SK-N-SH (cell line): ENCODE data around the gene TFF1. TPM values are rescaled to one million over a fixed set of nuclear protein-coding genes. Genes with fewer than 3 reads are reported as not detected.

Experiments
- CTCF ChIA-PET: fragments of 300-600, 350-600 bp; formaldehyde crosslinking; extraction: SDS; loops from one replicate; lab custom pipeline; 2021; lab: Yijun Ruan, JAX
- POLR2A ChIA-PET: fragments of 350-600 bp; sonication (Branson Sonifier 250); formaldehyde crosslinking; extraction: SDS; loops from one replicate; lab custom pipeline; 2020; ENCODE audit warnings: antibody characterized with exemption, inconsistent platforms; lab: Yijun Ruan, JAX
- DNase-seq: peaks from one replicate; pipeline ENCODE4 v3.0.0; 2012
- H2AFZ ChIP-seq: fragments of 200-600 bp; sonication (generic); 2 replicates; pipeline ENCODE4 v1.8.1; 2016; ENCODE audit warnings: antibody characterized with exemption, mild to moderate bottlenecking, low read depth
- H3F3A ChIP-seq: fragments of 200-600 bp; sonication (generic); replicated peaks from 2 replicates; pipeline ENCODE3; 2016; ENCODE audit warnings: antibody characterized with exemption, mild to moderate bottlenecking; ENCODE audit not compliant: insufficient read depth
- H3K27ac ChIP-seq, 2 experiments: fragments of 200-500 bp in 1 of 2; fragments of 200-600 bp in 1 of 2; sonication (Bioruptor generic) in 1 of 2; sonication (generic), shearing (Covaris generic) in 1 of 2; 2 replicates each; pipeline versions ENCODE4 v1.5.1 to v1.6.1; 2014 to 2016; ENCODE audit warnings: low read depth in 2 of 2, inconsistent platforms in 1 of 2, low read length in 1 of 2, mild to moderate bottlenecking in 1 of 2, mixed read lengths in 1 of 2
- H3K27me3 ChIP-seq: fragments of 200-600 bp; sonication (generic), shearing (Covaris generic); 2 replicates; pipeline ENCODE4 v1.6.1; 2016; ENCODE audit warnings: mixed run types; ENCODE audit not compliant: insufficient read depth
- H3K36me3 ChIP-seq, 2 experiments: fragments of 200-500 bp in 1 of 2; fragments of 200-600 bp in 1 of 2; sonication (Bioruptor generic) in 1 of 2; sonication (generic) in 1 of 2; replicated peaks in 1 of 2; 2 replicates each; pipeline versions ENCODE3 to v1.5.1; 2014 to 2016; ENCODE audit warnings: low read length in 1 of 2, mild to moderate bottlenecking in 1 of 2; ENCODE audit not compliant: insufficient read depth in 2 of 2, control insufficient read depth in 1 of 2
- H3K4me1 ChIP-seq, 2 experiments: fragments of 200-500 bp in 1 of 2; fragments of 200-600 bp in 1 of 2; sonication (Bioruptor generic) in 1 of 2; sonication (generic), shearing (Covaris generic) in 1 of 2; 2 replicates each; pipeline versions ENCODE4 v1.5.1 to v1.6.1; 2014 to 2016; ENCODE audit warnings: low read depth in 1 of 2, low read length in 1 of 2, mixed run types in 1 of 2; ENCODE audit not compliant: insufficient read depth in 2 of 2, control insufficient read depth in 1 of 2
- H3K4me2 ChIP-seq: fragments of 200-600 bp; sonication (generic), shearing (Covaris generic); 2 replicates; pipeline ENCODE4 v1.6.1; 2017; ENCODE audit warnings: mixed run types
- H3K4me3 ChIP-seq, 2 experiments: fragments of 200-500 bp in 1 of 2; fragments of 200-600 bp in 1 of 2; sonication (Bioruptor generic) in 1 of 2; sonication (generic), shearing (Covaris generic) in 1 of 2; 2 replicates each; pipeline versions ENCODE4 v1.5.1 to v1.8.1; 2014 to 2016; ENCODE audit warnings: low read depth in 2 of 2, inconsistent platforms in 1 of 2, low read length in 1 of 2, mild to moderate bottlenecking in 1 of 2, mixed read lengths in 1 of 2, moderate library complexity in 1 of 2
- H3K79me2 ChIP-seq: fragments of 200-600 bp; sonication (generic); 2 replicates; pipeline ENCODE4 v1.8.1; 2017; ENCODE audit warnings: mild to moderate bottlenecking; ENCODE audit not compliant: insufficient read depth
- H3K9ac ChIP-seq: fragments of 200-600 bp; sonication (generic); 2 replicates; pipeline ENCODE4 v1.6.1; 2017; ENCODE audit warnings: mixed run types
- H3K9me2 ChIP-seq: fragments of 200-600 bp; sonication (generic); 2 replicates; pipeline ENCODE4 v1.6.1; 2017; ENCODE audit warnings: mixed run types
- H3K9me3 ChIP-seq: fragments of 200-600 bp; sonication (generic); 2 replicates; pipeline ENCODE4 v1.6.1; 2017; ENCODE audit warnings: mixed run types, mild to moderate bottlenecking, moderate library complexity
- H4K20me1 ChIP-seq: fragments of 200-600 bp; sonication (generic); 2 replicates; pipeline ENCODE4 v1.6.1; 2017; ENCODE audit warnings: mild to moderate bottlenecking, mixed run types; ENCODE audit not compliant: insufficient read depth
- EP300 ChIP-seq, 2 experiments: IDR thresholded peaks; 2 replicates each; pipeline versions ENCODE4 v1.4.0 to v1.6.1; 2012; ENCODE audit warnings: borderline replicate concordance in 1 of 2, low read depth in 1 of 2, low read length in 1 of 2
- FOSL2 ChIP-seq: IDR thresholded peaks from 2 replicates; pipeline ENCODE4 v1.4.0; 2012; ENCODE audit warnings: low read depth, mild to moderate bottlenecking, moderate library complexity, borderline replicate concordance
- FOXJ3 ChIP-seq: sonication (generic); formaldehyde crosslinking; IDR thresholded peaks from 2 replicates; pipeline ENCODE4 v1.5.1; 2020; ENCODE audit warnings: mild to moderate bottlenecking, missing genetic modification reagents
- GATA2 ChIP-seq: sonication (generic); formaldehyde crosslinking; IDR thresholded peaks from 2 replicates; pipeline ENCODE4 v1.5.0; 2020; ENCODE audit warnings: mild to moderate bottlenecking, missing genetic modification reagents
- JUND ChIP-seq: IDR thresholded peaks from 2 replicates; pipeline ENCODE4 v1.4.0; 2012
- MXI1 ChIP-seq: IDR thresholded peaks from 2 replicates; pipeline ENCODE4 v1.6.1; 2012; ENCODE audit warnings: mild to moderate bottlenecking, low read depth, low read length, improper control_type of control experiment
- NRF1 ChIP-seq: IDR thresholded peaks from 2 replicates; pipeline ENCODE4 v1.6.1; 2012; ENCODE audit warnings: low read depth, mild to moderate bottlenecking, low read length
- RCOR1 ChIP-seq: fragments of 150-350 bp; IDR thresholded peaks from 2 replicates; pipeline ENCODE4 v1.6.1; 2017; ENCODE audit warnings: antibody characterized with exemption, low read length
- RFX5 ChIP-seq: IDR thresholded peaks from 2 replicates; pipeline ENCODE4 v1.6.1; 2012; ENCODE audit warnings: mild to moderate bottlenecking, improper control_type of control experiment, low read length
- SIN3A ChIP-seq: IDR thresholded peaks from 2 replicates; pipeline ENCODE4 v1.6.1; 2012; ENCODE audit warnings: low read depth, mild to moderate bottlenecking, low read length, moderate library complexity, borderline replicate concordance
- SMC3 ChIP-seq: IDR thresholded peaks from 2 replicates; pipeline ENCODE4 v1.6.1; 2012; ENCODE audit warnings: low read depth, low read length, improper control_type of control experiment
- TAF1 ChIP-seq: IDR thresholded peaks from 2 replicates; pipeline ENCODE4 v1.6.1; 2012; ENCODE audit warnings: low read depth, mild to moderate bottlenecking, low read length, moderate library complexity, borderline replicate concordance
- YY1 ChIP-seq: IDR thresholded peaks from 2 replicates; pipeline ENCODE4 v1.4.0; 2012; ENCODE audit warnings: low read depth, mild to moderate bottlenecking
- WGBS: methylation state at CpG from one replicate; pipeline ENCODE4 v1.1.6; 2017; ENCODE audit warnings: low lambda C conversion rate; 5-methylcytosine and 5-hydroxymethylcytosine counted together
- polyA plus RNA-seq, 3 experiments: library from polyadenylated mRNA; depleted of rRNA; stranded (reverse); fragments of >200 nt; gene quantifications; 2 replicates each; pipeline ENCODE4 v1.2.3, GENCODE V29; 2012
- TF ChIP-seq, protein P1 (sequence below): fragments of 200-600 bp; sonication (generic); IDR thresholded peaks from 2 replicates; pipeline ENCODE4 v1.6.1; 2017; ENCODE audit warnings: antibody characterized with exemption, mild to moderate bottlenecking, moderate library complexity
- TF ChIP-seq, protein P2 (sequence below): fragments of 150-350 bp; IDR thresholded peaks from 2 replicates; pipeline ENCODE4 v1.6.1; 2016; ENCODE audit warnings: mild to moderate bottlenecking, low read depth, low read length
- TF ChIP-seq, protein P3 (sequence below): IDR thresholded peaks from 2 replicates; pipeline ENCODE4 v1.4.0; 2012; ENCODE audit warnings: low read depth, borderline replicate concordance
- TF ChIP-seq, protein P4 (sequence below): IDR thresholded peaks from 2 replicates; pipeline ENCODE4 v1.4.0; 2012; ENCODE audit warnings: low read depth, borderline replicate concordance

The TFF1 gene
- polyA plus RNA-seq, 1 of the 3 experiments (the other 2 are of a cell fraction), result not detected

DNA sequence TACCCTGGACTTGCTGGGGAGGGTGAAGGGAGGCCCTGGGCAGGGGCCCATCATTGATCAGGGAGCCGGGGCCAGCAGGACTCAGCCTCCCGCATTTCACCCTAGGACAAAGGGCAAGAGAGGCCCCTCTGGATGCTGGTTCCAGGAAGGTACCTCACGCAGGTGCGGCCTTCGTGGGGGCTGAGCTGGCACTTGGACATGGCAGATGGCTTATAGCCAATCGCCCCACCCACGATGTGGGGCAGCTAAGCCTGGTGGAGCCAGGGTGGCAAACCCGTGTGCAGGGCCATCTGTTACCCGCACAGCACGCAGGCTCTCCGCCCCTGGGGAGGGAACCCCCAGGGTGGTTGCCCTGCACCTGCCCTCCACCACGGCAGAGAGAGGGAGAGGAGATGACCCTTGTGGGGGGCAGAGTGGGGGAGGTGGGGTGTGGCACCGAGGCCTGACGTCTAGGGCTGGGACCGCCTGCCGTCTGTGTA is 53.7 kb downstream of the TFF1 start:
- Histone ChIP-seq H3K79me2 (no peaks in the 10 kb centered on the region), H4K20me1 (no peaks in the 10 kb centered on the region), H3K4me1 (peaks cover 0 to 7% of the 10 kb centered on the region in 2 experiments; a peak in 1 of 4 replicates), H2AFZ (no peak overlapping the region), H3K9me2 (no peaks in the 10 kb centered on the region), H3K4me2 (no peak overlapping the region), H3K36me3 (no peaks in the 10 kb centered on the region), H3K9me3 (no peaks in the 10 kb centered on the region), H3K9ac (no peak overlapping the region), H3K27ac (no peak overlapping the region), H3K27me3 (no peaks in the 10 kb centered on the region), H3K4me3 (no peak overlapping the region), H3F3A (no peaks in the 10 kb centered on the region)
- ChIA-PET POLR2A (no interaction called here), CTCF (no interaction called here)
- TF ChIP-seq FOSL2 (no peak), MXI1 (no peak), SMC3 (no peak), FOXJ3 (CRISPR knock-in tag) (no peak), GATA2 (CRISPR knock-in tag) (no peak), RCOR1 (no peak), TAF1 (no peak), NRF1 (no peak), JUND (no peak), RFX5 (no peak), EP300 (IDR thresholded peaks at IDR 0.05; ENCODE audit: borderline replicate concordance in 1 of 2, low read depth in 1 of 2, low read length in 1 of 2) (no peak), SIN3A (no peak), YY1 (no peak)
- TF ChIP-seq, protein P1, sequence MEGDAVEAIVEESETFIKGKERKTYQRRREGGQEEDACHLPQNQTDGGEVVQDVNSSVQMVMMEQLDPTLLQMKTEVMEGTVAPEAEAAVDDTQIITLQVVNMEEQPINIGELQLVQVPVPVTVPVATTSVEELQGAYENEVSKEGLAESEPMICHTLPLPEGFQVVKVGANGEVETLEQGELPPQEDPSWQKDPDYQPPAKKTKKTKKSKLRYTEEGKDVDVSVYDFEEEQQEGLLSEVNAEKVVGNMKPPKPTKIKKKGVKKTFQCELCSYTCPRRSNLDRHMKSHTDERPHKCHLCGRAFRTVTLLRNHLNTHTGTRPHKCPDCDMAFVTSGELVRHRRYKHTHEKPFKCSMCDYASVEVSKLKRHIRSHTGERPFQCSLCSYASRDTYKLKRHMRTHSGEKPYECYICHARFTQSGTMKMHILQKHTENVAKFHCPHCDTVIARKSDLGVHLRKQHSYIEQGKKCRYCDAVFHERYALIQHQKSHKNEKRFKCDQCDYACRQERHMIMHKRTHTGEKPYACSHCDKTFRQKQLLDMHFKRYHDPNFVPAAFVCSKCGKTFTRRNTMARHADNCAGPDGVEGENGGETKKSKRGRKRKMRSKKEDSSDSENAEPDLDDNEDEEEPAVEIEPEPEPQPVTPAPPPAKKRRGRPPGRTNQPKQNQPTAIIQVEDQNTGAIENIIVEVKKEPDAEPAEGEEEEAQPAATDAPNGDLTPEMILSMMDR, result no peak
- TF ChIP-seq, protein P2, sequence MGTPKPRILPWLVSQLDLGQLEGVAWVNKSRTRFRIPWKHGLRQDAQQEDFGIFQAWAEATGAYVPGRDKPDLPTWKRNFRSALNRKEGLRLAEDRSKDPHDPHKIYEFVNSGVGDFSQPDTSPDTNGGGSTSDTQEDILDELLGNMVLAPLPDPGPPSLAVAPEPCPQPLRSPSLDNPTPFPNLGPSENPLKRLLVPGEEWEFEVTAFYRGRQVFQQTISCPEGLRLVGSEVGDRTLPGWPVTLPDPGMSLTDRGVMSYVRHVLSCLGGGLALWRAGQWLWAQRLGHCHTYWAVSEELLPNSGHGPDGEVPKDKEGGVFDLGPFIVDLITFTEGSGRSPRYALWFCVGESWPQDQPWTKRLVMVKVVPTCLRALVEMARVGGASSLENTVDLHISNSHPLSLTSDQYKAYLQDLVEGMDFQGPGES, result no peak
- TF ChIP-seq, protein P3, sequence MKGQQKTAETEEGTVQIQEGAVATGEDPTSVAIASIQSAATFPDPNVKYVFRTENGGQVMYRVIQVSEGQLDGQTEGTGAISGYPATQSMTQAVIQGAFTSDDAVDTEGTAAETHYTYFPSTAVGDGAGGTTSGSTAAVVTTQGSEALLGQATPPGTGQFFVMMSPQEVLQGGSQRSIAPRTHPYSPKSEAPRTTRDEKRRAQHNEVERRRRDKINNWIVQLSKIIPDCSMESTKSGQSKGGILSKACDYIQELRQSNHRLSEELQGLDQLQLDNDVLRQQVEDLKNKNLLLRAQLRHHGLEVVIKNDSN, result no peak
- TF ChIP-seq, protein P4, sequence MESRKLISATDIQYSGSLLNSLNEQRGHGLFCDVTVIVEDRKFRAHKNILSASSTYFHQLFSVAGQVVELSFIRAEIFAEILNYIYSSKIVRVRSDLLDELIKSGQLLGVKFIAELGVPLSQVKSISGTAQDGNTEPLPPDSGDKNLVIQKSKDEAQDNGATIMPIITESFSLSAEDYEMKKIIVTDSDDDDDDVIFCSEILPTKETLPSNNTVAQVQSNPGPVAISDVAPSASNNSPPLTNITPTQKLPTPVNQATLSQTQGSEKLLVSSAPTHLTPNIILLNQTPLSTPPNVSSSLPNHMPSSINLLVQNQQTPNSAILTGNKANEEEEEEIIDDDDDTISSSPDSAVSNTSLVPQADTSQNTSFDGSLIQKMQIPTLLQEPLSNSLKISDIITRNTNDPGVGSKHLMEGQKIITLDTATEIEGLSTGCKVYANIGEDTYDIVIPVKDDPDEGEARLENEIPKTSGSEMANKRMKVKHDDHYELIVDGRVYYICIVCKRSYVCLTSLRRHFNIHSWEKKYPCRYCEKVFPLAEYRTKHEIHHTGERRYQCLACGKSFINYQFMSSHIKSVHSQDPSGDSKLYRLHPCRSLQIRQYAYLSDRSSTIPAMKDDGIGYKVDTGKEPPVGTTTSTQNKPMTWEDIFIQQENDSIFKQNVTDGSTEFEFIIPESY, result no peak
- WGBS, result 62% methylated on average over 5 of the region's 16 CpGs
- DNase-seq, result no peak

Other genes starting within 250 kb of the TFF1 start
- 0.07 and 0.11 TPM in 2 replicates for gene ABCG1, start 147.4 kb downstream of the TFF1 start, polyA plus RNA-seq (2012; rRNA removed)
- gene TFF3, start 51.1 kb downstream of the TFF1 start, polyA plus RNA-seq (2012; rRNA removed), result not detected in 2 replicates
- gene TFF2, start 15.5 kb downstream of the TFF1 start, polyA plus RNA-seq (2012; rRNA removed), result not detected in 2 replicates
- not detected in 2 replicates for gene TMPRSS3, start 29.5 kb upstream of the TFF1 start, polyA plus RNA-seq (2012; rRNA removed)
- not detected in 2 replicates for gene UBASH3A, start 37.4 kb upstream of the TFF1 start, polyA plus RNA-seq (2012; rRNA removed)
- 0.97 and 1.1 TPM in 2 replicates for gene RSPH1, start 129.7 kb upstream of the TFF1 start, polyA plus RNA-seq (2012; rRNA removed)
- gene SLC37A1, start 147.3 kb upstream of the TFF1 start, polyA plus RNA-seq (2012; rRNA removed), result 1.6 and 2.8 TPM in 2 replicates